Fibroblast of the aortic adventitia (primary cell): ENCODE data around the gene NRG3. TPM values are rescaled to one million over a fixed set of nuclear protein-coding genes. Genes with fewer than 3 reads are reported as not detected.
"Not testable (repeated sequence)": the region's sequence is repeated elsewhere in the genome, so short reads cannot be mapped to it uniquely, and the experiment has no call there.

ENCODE experiments used
- DNase-seq: peaks from one replicate; pipeline ENCODE4 v3.0.0-alpha.2; 2010; ENCODE audit warnings: low read depth
- H3K4me3 ChIP-seq: 2 replicates; pipeline ENCODE4 v1.5.1; 2011; ENCODE audit warnings: low read depth, mild to moderate bottlenecking, control low read depth, low read length, moderate library complexity
- CTCF ChIP-seq: IDR thresholded peaks from 2 replicates; pipeline ENCODE4 v1.5.1; 2011; ENCODE audit warnings: mild to moderate bottlenecking, low read length, control low read depth, inconsistent platforms; ENCODE audit not compliant: insufficient read depth
- total RNA-seq: library from RNA; depleted of rRNA; stranded (reverse); fragments of >200 nt; gene quantifications from 2 replicates; pipeline ENCODE4 v1.2.3, GENCODE V29; 2012; ENCODE audit warnings: low replicate concordance

Gene NRG3
- total RNA-seq, 1 donor, result not detected

- no peak for DNase-seq
- no peak for TF ChIP-seq CTCF
Observed at GRCh38 chr10:82020999-82021398, 146.0 kb downstream of the NRG3 start.

GRCh38 chr10:82027711-82028110 is 152.7 kb downstream of the NRG3 start:
- no peak for TF ChIP-seq CTCF
- no peak overlapping the region for H3K4me3 ChIP-seq
- DNase-seq, result no peak

More at GRCh38 chr10:82020999-82021398, 146.0 kb downstream of the NRG3 start:
- no peak overlapping the region for H3K4me3 ChIP-seq

- H3K4me3 ChIP-seq, result no peak overlapping the region
- TF ChIP-seq CTCF, result no peak
- DNase-seq, result no peak
Observed at GRCh38 chr10:82037076-82037475, 162.1 kb downstream of the NRG3 start.

GRCh38 chr10:82038587-82038986 is 163.6 kb downstream of the NRG3 start:
- no peak for TF ChIP-seq CTCF
- DNase-seq, result no peak
- H3K4me3 ChIP-seq, result no peak overlapping the region

DNA sequence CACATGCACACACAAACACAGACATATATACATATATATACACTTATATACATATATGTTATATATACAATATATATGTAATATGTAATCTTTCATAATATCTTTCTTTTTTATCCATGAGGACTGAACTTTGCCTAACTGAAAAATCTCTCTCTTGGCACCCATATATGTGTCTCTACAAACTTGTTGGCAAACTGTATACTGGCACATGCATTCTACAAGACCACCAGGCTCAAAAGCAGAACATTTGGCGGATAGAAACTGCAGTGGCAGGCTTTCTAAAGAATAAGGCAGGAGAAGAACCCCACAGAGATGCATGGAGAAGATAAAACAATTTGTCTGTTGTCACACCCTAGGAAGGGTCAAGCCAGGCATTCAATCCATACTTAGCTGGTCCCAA is 165.3 kb downstream of the NRG3 start:
- no peak overlapping the region for H3K4me3 ChIP-seq
- no peak for DNase-seq
- no peak for TF ChIP-seq CTCF

- no peak for DNase-seq
- H3K4me3 ChIP-seq, result no peak overlapping the region
- no peak for TF ChIP-seq CTCF
Observed at GRCh38 chr10:82041018-82041417, 166.0 kb downstream of the NRG3 start.

- no peak for TF ChIP-seq CTCF
- no peak for DNase-seq
- no peak overlapping the region for H3K4me3 ChIP-seq
Observed at GRCh38 chr10:82056391-82056790, 181.4 kb downstream of the NRG3 start.

DNA sequence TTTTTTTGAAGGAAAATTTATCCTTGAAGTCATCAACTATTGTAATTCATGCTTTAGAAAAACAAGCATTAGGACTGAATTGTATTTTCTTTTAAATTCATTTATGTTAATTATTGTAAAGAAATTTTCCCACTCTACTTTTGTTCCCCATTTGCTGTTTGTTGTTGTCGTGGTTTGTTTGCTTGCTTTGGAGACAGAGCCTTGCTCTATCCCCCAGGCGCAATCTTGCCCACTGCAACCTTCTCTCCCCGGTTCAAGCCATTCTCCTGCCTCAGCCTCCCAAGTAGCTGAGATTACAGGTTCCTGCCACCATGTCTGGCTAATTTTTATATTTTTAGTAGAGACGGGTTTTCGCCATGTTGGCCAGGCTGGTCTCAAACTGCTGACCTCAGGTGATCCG is 192.2 kb downstream of the NRG3 start:
- not testable (repeated sequence) for H3K4me3 ChIP-seq, DNase-seq
